Measurements from ENCODE around the gene LIN9. TPM values are rescaled to one million over a fixed set of nuclear protein-coding genes. Genes with fewer than 3 reads are reported as not detected.

The LIN9 gene
- total RNA-seq, 2 donors from 2014 or later = 3.5 to 7.1 TPM

DNA sequence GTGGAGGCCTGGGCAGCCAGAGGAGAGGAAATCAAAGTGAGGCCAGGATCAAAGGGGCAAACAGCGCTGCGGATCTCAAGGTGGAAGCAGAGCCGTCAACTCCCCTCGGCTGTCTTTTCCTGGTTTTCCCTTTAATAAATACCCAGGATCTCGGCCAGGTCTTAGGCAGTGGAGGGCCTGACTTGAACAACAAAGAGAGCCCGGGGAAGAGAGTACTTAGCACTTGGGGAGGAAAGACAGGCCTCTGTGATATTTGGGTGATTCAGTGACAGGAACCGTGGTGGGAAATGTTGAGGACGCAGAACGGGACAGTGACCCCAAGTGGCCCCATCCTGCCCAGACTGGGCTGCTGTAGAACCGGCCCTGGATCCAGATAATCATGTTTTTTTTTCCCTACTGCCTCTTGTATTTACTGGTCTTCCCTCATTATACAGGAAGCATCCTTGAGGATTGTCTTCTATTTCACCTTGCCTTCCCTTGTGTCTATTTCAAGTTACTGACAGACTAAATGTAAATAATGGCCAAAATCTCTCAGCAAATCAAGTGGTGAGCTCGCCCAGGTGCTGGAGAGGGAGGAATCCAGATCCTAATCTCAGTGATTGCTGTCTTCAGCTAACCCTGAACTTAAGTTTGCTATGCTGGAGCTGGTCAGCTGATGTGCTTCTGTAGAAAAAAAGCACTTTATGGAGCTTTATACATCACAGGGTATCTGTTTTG, 88.3 kb downstream of the LIN9 start:
- Histone ChIP-seq H3K27ac (no peak overlapping the region), H3K9ac (ENCODE audit: low read depth in 2 of 2, low read length in 2 of 2) (no peak overlapping the region), H3K9me3 (no peaks in the 10 kb centered on the region), H3K4me1 (no peaks in the 10 kb centered on the region), H3K36me3 (no peaks in the 10 kb centered on the region), H3K27me3 (peaks cover 4% of the 10 kb centered on the region), H3K4me3 (no peak overlapping the region)
- TF ChIP-seq, protein P1, sequence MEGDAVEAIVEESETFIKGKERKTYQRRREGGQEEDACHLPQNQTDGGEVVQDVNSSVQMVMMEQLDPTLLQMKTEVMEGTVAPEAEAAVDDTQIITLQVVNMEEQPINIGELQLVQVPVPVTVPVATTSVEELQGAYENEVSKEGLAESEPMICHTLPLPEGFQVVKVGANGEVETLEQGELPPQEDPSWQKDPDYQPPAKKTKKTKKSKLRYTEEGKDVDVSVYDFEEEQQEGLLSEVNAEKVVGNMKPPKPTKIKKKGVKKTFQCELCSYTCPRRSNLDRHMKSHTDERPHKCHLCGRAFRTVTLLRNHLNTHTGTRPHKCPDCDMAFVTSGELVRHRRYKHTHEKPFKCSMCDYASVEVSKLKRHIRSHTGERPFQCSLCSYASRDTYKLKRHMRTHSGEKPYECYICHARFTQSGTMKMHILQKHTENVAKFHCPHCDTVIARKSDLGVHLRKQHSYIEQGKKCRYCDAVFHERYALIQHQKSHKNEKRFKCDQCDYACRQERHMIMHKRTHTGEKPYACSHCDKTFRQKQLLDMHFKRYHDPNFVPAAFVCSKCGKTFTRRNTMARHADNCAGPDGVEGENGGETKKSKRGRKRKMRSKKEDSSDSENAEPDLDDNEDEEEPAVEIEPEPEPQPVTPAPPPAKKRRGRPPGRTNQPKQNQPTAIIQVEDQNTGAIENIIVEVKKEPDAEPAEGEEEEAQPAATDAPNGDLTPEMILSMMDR (IDR thresholded peaks at IDR 0.05) = no peak
- DNase-seq = no peak
- intact Hi-C loops (cut with DNase I) = no loop called here

- TF ChIP-seq, protein P1 (IDR thresholded peaks at IDR 0.05) = no peak
- no peak overlapping the region for H3K27ac ChIP-seq
- H3K36me3 ChIP-seq = no peaks in the 10 kb centered on the region
- DNase-seq = no peak
- intact Hi-C loops (cut with DNase I) = no loop called here
- no peaks in the 10 kb centered on the region for H3K9me3 ChIP-seq
- no peaks in the 10 kb centered on the region for H3K4me1 ChIP-seq
- no peak overlapping the region for H3K4me3 ChIP-seq
- no peak overlapping the region for H3K9ac ChIP-seq (ENCODE audit: low read depth in 2 of 2, low read length in 2 of 2)
- H3K27me3 ChIP-seq = no peaks in the 10 kb centered on the region
These were observed 91.7 kb downstream of the LIN9 start for GRCh38 chr1:226217273-226217672.

DNA sequence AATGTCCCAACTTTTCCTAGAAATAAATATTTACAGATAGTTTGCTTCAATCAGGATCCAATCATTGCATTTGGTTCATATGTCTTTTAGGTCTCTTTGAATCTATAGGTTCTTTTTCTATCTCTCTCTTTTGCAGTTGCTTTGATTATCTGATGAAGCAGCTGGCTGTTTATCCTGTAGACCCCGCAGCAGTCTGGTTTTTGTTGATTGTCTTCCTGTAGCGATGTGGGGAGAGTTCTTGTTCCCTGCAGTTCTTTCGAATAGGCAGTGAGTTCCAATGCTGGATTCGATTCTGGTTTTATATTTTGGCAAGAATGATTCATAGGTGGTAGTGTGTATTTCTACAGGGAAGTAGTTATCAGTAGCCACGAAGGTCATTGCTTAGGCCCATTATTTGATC, 92.9 kb downstream of the LIN9 start:
- intact Hi-C loops (cut with DNase I) = no loop called here
- H3K9ac ChIP-seq (ENCODE audit: low read depth in 2 of 2, low read length in 2 of 2) = no peak overlapping the region
- no peaks in the 10 kb centered on the region for H3K36me3 ChIP-seq
- no peaks in the 10 kb centered on the region for H3K9me3 ChIP-seq
- H3K27me3 ChIP-seq = no peaks in the 10 kb centered on the region
- TF ChIP-seq, protein P1 (IDR thresholded peaks at IDR 0.05) = no peak
- H3K4me1 ChIP-seq = no peaks in the 10 kb centered on the region
- H3K4me3 ChIP-seq = no peak overlapping the region
- no peak for DNase-seq
- no peak overlapping the region for H3K27ac ChIP-seq

DNA sequence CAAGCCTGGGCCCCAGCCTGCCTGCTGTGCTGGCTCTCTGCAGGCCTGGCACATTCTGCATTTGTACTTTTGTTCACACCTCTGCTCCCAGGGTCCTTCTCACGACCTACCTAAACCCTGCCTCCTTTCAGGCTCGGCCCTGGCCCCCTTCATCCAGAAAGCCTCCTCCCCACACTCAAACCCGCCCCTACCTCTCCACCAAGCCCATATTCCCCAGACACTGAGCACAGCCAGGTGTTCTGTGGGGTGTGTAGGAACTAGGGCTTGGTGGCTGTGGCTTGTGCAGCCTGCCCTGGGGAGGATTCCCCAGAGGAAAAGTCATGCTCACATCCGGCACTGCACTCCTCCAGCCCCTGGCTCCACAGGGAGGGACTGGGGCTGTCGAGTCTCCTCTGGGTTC, 93.7 kb downstream of the LIN9 start:
- H3K9me3 ChIP-seq = no peaks in the 10 kb centered on the region
- no peak overlapping the region for H3K9ac ChIP-seq (ENCODE audit: low read depth in 2 of 2, low read length in 2 of 2)
- H3K36me3 ChIP-seq = no peaks in the 10 kb centered on the region
- no peak overlapping the region for H3K4me3 ChIP-seq
- H3K4me1 ChIP-seq = no peaks in the 10 kb centered on the region
- no peak overlapping the region for H3K27ac ChIP-seq
- no peak for DNase-seq
- no peaks in the 10 kb centered on the region for H3K27me3 ChIP-seq
- intact Hi-C loops (cut with DNase I) = no loop called here
- TF ChIP-seq, protein P1 (IDR thresholded peaks at IDR 0.05) = no peak

GRCh38 chr1:226212545-226212944, 96.4 kb downstream of the LIN9 start:
- H3K27me3 ChIP-seq = no peaks in the 10 kb centered on the region
- no peak for DNase-seq
- H3K4me1 ChIP-seq = no peaks in the 10 kb centered on the region
- no peak overlapping the region for H3K27ac ChIP-seq
- H3K9ac ChIP-seq (ENCODE audit: low read depth in 2 of 2, low read length in 2 of 2) = no peak overlapping the region
- intact Hi-C loops (cut with DNase I) = no loop called here
- H3K36me3 ChIP-seq = no peaks in the 10 kb centered on the region
- no peaks in the 10 kb centered on the region for H3K9me3 ChIP-seq
- no peak overlapping the region for H3K4me3 ChIP-seq
- TF ChIP-seq, protein P1 (IDR thresholded peaks at IDR 0.05) = no peak
